Pancreas (tissue), 10 donors: ENCODE results near the gene BCAR3. TPM values are rescaled to one million over a fixed set of nuclear protein-coding genes. Genes with fewer than 3 reads are reported as not detected.
A peak's percentile ranks its signal among the peaks of the same experiment; 100 is the strongest.

Experiments
- ATAC-seq, 4 donors: fragments of 200-7000 bp; cut with Tn5 transposase; one replicate each; pipeline versions ENCODE4 v1.8.0 to v1.9.1; 2020; ENCODE audit warnings: mild to moderate bottlenecking in 4 of 4, moderate library complexity in 4 of 4
- DNase-seq, 6 donors: peaks; one replicate each; pipeline ENCODE4 v3.0.0-alpha.2; 2020
- FAIRE-seq: peaks from 2 replicates; lab custom pipeline; 2012; peaks lifted over from hg19 to GRCh38; lab: Jason Lieb, UNC
- H3K27ac ChIP-seq, 4 donors: fragments of 200-600 bp; sonication (generic); 1 replicate in 3 of 4; 2 replicates in 1 of 4; pipeline versions ENCODE4 v1.5.0 to v1.8.0; 2020
- H3K27me3 ChIP-seq, 4 donors: fragments of 200-600 bp; one replicate each; pipeline ENCODE4 v1.8.0; 2021
- H3K36me3 ChIP-seq, 3 donors: fragments of 200-600 bp; sonication (generic) in 1 of 3; one replicate each; pipeline versions ENCODE4 v1.5.0 to v1.8.0; 2020 to 2021
- H3K4me1 ChIP-seq, 3 donors: fragments of 200-600 bp; one replicate each; pipeline ENCODE4 v1.8.0; 2021
- H3K4me3 ChIP-seq, 4 donors: fragments of 200-600 bp; sonication (generic) in 2 of 4; one replicate each; pipeline versions ENCODE4 v1.5.0 to v1.8.0; 2020 to 2021
- H3K9me3 ChIP-seq, 4 donors: fragments of 200-600 bp; one replicate each; pipeline ENCODE4 v1.8.0; 2021
- WGBS, 2 donors: extraction: QIAGEN DNeasy Blood & Tissue Kit; methylation state at CpG; one replicate each; pipeline ENCODE4 v1.1.7; 2013; 5-methylcytosine and 5-hydroxymethylcytosine counted together
- intact Hi-C, 3 donors: fragments of 100-400 bp; cut with DNase I; formaldehyde crosslinking; loops; one replicate each; pipeline versions ENCODE4 v1.11.1 to v1.14.2; 2022
- polyA plus RNA-seq, 2 donors: library from polyadenylated mRNA; stranded (reverse); fragments of 200-250 nt; gene quantifications; one replicate each; pipeline ENCODE4 v1.2.3, GENCODE V29; 2013
- total RNA-seq, 6 donors: library from RNA; stranded (reverse); fragmentation: NEBNext Ultra II Directional in 4 of 6; extraction: Animal tissue kit (Norgen Biotek cat#: 25700) in 4 of 6; gene quantifications; one replicate each; pipeline versions ENCODE4 v1.2.1 to v1.2.4, GENCODE V29; 2021 to 2023
- TF ChIP-seq, protein P1 (sequence below), 4 donors: fragments of 200-600 bp; sonication (generic) in 3 of 4; IDR thresholded peaks; one replicate each; pipeline versions ENCODE4 v1.5.0 to v1.8.0; 2021; ENCODE audit warnings: antibody characterized with exemption in 4 of 4
- donor health status: healthy with polysubstance abuse.
- donor health status: DM: no; HTN: no; CAD: no; lungs with moderate emphysema.
- donor health status: DM: no; HTN: no; CAD: no.
- donor health status: control.
- donor health status: control.
- donor health status: Bipolar disorder and iron deficiency.
- donor health status: DM: yes; HTN: yes; CAD: no.
- donor health status: DM: no; HTN: no; CAD: no.
- donor health status: DM: no; HTN: no; CAD: no.
- donor health status: DM: yes; HTN: yes; CAD: no.

Gene BCAR3
- total and polyA plus RNA-seq, 8 donors, result 2.4 to 8.2 (median 4.9) TPM

DNA sequence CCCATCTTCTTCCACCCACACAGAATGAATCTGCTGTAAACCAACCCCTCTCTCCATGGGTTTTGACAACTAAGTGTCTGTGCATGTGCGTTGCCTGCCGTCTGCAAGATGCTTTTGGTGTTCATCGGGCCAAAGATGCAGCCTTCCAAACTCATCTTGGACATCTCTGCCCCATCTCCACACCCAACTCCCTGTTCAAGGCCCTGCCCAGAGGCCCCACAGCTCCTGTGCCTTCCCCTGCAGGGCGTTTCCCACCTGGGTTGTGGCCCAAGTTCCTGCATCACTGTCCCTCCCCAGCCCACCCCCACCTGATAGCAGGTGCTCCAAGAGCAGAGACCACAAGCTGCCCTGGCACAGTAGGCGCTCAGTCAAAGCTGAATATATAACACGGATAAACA is 103.2 kb downstream of the BCAR3 start:
- H3K36me3 ChIP-seq, result no peaks in the 10 kb centered on the region
- no peak for ATAC-seq
- no peak overlapping the region for H3K4me3 ChIP-seq
- DNase-seq, result no peak
- H3K4me1 ChIP-seq, result peaks cover 4 to 19% (median 10%) of the 10 kb centered on the region in 3 donors
- H3K9me3 ChIP-seq, result no peaks in the 10 kb centered on the region
- H3K27ac ChIP-seq, result no peak overlapping the region
- no peak for FAIRE-seq
- no peaks in the 10 kb centered on the region for H3K27me3 ChIP-seq
- TF ChIP-seq, protein P1, sequence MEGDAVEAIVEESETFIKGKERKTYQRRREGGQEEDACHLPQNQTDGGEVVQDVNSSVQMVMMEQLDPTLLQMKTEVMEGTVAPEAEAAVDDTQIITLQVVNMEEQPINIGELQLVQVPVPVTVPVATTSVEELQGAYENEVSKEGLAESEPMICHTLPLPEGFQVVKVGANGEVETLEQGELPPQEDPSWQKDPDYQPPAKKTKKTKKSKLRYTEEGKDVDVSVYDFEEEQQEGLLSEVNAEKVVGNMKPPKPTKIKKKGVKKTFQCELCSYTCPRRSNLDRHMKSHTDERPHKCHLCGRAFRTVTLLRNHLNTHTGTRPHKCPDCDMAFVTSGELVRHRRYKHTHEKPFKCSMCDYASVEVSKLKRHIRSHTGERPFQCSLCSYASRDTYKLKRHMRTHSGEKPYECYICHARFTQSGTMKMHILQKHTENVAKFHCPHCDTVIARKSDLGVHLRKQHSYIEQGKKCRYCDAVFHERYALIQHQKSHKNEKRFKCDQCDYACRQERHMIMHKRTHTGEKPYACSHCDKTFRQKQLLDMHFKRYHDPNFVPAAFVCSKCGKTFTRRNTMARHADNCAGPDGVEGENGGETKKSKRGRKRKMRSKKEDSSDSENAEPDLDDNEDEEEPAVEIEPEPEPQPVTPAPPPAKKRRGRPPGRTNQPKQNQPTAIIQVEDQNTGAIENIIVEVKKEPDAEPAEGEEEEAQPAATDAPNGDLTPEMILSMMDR (IDR thresholded peaks at IDR 0.05), result no peak
- WGBS, 2 donors, result 96% methylated on average over 6 of the region's 6 CpGs
- intact Hi-C loops, result no loop called here

DNA sequence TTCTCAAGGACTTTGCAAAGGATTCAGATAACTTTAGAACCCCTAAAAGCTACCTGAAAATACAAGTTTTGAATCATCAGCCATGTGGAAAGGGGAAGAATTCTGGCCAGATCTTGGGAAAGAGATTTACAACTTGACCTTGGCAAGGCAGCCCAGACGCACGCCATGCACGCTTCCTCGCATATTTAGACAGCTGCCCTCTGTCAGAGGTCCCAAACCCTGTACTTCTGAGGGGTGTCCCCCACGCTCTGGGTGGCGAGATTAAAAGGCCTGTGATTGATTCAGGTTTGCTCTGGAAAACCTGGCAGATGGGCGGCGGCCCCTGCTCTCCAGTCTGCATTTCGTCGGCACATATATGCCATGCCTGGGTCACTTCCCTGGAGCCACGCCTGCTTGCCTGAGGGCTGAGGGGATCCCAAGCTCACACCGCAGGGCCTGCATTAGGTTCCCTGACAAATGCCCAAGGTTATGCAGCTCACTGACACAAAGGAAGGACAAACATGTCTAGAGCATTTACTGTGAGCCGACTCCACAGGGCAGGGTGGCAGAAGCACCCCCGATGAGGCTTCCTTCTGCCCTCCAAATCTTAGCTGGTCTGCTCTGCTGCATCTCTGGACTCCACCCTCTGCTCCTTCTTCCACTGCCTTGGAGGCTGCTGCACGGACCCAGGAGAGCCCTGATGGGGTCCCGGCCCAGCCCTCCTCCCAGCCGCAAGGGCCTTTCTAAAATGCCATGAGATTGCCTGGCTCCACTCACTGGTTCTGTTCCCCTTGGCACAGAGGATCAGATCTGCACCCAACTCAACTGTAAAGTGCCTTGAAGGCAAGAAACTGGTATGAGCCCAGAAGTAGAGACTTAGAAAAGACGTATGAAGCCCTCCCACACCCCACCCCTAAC is 103.9 kb downstream of the BCAR3 start:
- peaks cover 4 to 15% (median 10%) of the 10 kb centered on the region in 3 donors for H3K4me1 ChIP-seq
- H3K36me3 ChIP-seq, result no peaks in the 10 kb centered on the region
- FAIRE-seq (no peak), DNase-seq (no peak), ATAC-seq (peak in 1 of 4 donors; percentile 2)
- intact Hi-C loops, result no loop called here
- TF ChIP-seq, protein P1 (IDR thresholded peaks at IDR 0.05), result no peak
- H3K27ac ChIP-seq, result no peak overlapping the region
- no peaks in the 10 kb centered on the region for H3K27me3 ChIP-seq
- 59 to 63% methylated on average over 18 of the region's 18 CpGs for WGBS, 2 donors
- H3K9me3 ChIP-seq, result no peaks in the 10 kb centered on the region
- H3K4me3 ChIP-seq, result no peak overlapping the region

GRCh38 chr1:93576746-93577145 is 104.9 kb downstream of the BCAR3 start:
- Histone ChIP-seq H3K4me1 (peaks cover 4 to 15% (median 10%) of the 10 kb centered on the region in 3 donors), H3K36me3 (no peaks in the 10 kb centered on the region), H3K9me3 (no peaks in the 10 kb centered on the region), H3K4me3 (no peak overlapping the region), H3K27ac (no peak overlapping the region), H3K27me3 (no peaks in the 10 kb centered on the region)
- FAIRE-seq, result no peak
- intact Hi-C loops, result no loop called here
- WGBS, 2 donors, result 97 to 99% methylated on average over 2 of the region's 2 CpGs
- TF ChIP-seq, protein P1 (IDR thresholded peaks at IDR 0.05), result no peak
- no peak for DNase-seq
- ATAC-seq, result no peak

GRCh38 chr1:93576346-93576745 is 105.3 kb downstream of the BCAR3 start:
- H3K4me1 ChIP-seq, result peaks cover 4 to 15% (median 10%) of the 10 kb centered on the region in 3 donors
- no peaks in the 10 kb centered on the region for H3K27me3 ChIP-seq
- DNase-seq, result no peak
- no peaks in the 10 kb centered on the region for H3K9me3 ChIP-seq
- no peaks in the 10 kb centered on the region for H3K36me3 ChIP-seq
- FAIRE-seq, result no peak
- intact Hi-C loops, result no loop called here
- 78 to 91% methylated on average over 9 of the region's 9 CpGs for WGBS, 2 donors
- TF ChIP-seq, protein P1 (IDR thresholded peaks at IDR 0.05), result no peak
- no peak overlapping the region for H3K27ac ChIP-seq
- no peak overlapping the region for H3K4me3 ChIP-seq
- no peak for ATAC-seq
